K562 (cell line): ENCODE results near the gene ARHGAP32. TPM values are rescaled to one million over a fixed set of nuclear protein-coding genes. Genes with fewer than 3 reads are reported as not detected.

Source experiments
- ATAC-seq: fragments of 200-7000 bp; cut with Tn5 transposase; 3 replicates; pipeline ENCODE4 v1.9.1; 2020; ENCODE audit warnings: moderate library complexity
- BruUV-seq: library from RNA; stranded (reverse); fragments of 400-500 nt; replicated peaks from 2 replicates; lab custom pipeline; 2021; lab: Mats Ljungman, UMichigan
- CTCF ChIA-PET: fragments of 300-600 bp; formaldehyde crosslinking; extraction: SDS; loops from one replicate; lab custom pipeline; 2021; ENCODE audit warnings: low intra/inter-chr PET ratio; lab: Yijun Ruan, JAX
- POLR2A ChIA-PET: fragments of 300-600, 350-650 bp; sonication (Branson Sonifier 250); formaldehyde crosslinking; extraction: SDS; loops from one replicate; lab custom pipeline; 2021; ENCODE audit warnings: antibody characterized with exemption, inconsistent platforms; lab: Yijun Ruan, JAX
- DNase-seq, 4 experiments: peaks; one replicate each; pipeline versions ENCODE4 v3.0.0 to v3.0.0-alpha.2; 2011 to 2018; ENCODE audit warnings: low spot score in 3 of 4, mixed read lengths in 3 of 4; ENCODE audit errors: extremely low read depth in 1 of 4
- FAIRE-seq: peaks from 2 replicates; lab custom pipeline; 2011; peaks lifted over from hg19 to GRCh38; lab: Jason Lieb, UNC
- H2AFZ ChIP-seq: 2 replicates; pipeline ENCODE4 v1.6.0; 2011; ENCODE audit warnings: low read depth, low read length, control low read depth, inconsistent platforms
- H3K27ac ChIP-seq: fragments of 200-600 bp; 3 replicates; pipeline ENCODE4 v1.8.0; 2011; ENCODE audit warnings: low read depth, mild to moderate bottlenecking, control low read depth, inconsistent platforms, low read length, moderate library complexity, mixed read lengths; ENCODE audit errors: extremely low read depth
- H3K27me3 ChIP-seq, 2 experiments: fragments of 300-600 bp in 1 of 2; 2 replicates in 1 of 2; 3 replicates in 1 of 2; pipeline versions ENCODE4 v1.6.0 to v1.8.0; 2011; ENCODE audit warnings: inconsistent platforms in 2 of 2, low read length in 2 of 2, mild to moderate bottlenecking in 1 of 2, mixed read lengths in 1 of 2, moderate library complexity in 1 of 2; ENCODE audit not compliant: control insufficient read depth in 2 of 2, insufficient read depth in 2 of 2
- H3K36me3 ChIP-seq: fragments of 300-600 bp; 3 replicates; pipeline ENCODE4 v1.8.0; 2011; ENCODE audit warnings: mild to moderate bottlenecking, low read length, inconsistent platforms; ENCODE audit not compliant: control insufficient read depth, insufficient read depth
- H3K4me1 ChIP-seq, 2 experiments: fragments of 200-600 bp in 1 of 2; replicated peaks in 1 of 2; 2 replicates in 1 of 2; 3 replicates in 1 of 2; pipeline versions ENCODE4 v1.5.1 to v1.8.0; 2011; ENCODE audit warnings: inconsistent platforms in 2 of 2, low read length in 2 of 2, mild to moderate bottlenecking in 1 of 2, mixed read lengths in 1 of 2, moderate library complexity in 1 of 2; ENCODE audit not compliant: control insufficient read depth in 2 of 2, insufficient read depth in 2 of 2
- H3K4me2 ChIP-seq: 2 replicates; pipeline ENCODE4 v1.6.1; 2011; ENCODE audit warnings: low read length, control low read depth, inconsistent platforms, mixed read lengths; ENCODE audit not compliant: insufficient read depth
- H3K4me3 ChIP-seq: fragments of 200-600 bp; sonication (generic), shearing (Covaris generic); 2 replicates; pipeline ENCODE4 v1.5.1; 2016; ENCODE audit warnings: control low read depth, inconsistent platforms
- H3K79me2 ChIP-seq: fragments of 200-600 bp; 3 replicates; pipeline ENCODE4 v1.8.0; 2011; ENCODE audit warnings: low read length, inconsistent platforms; ENCODE audit not compliant: control insufficient read depth, insufficient read depth
- H3K9ac ChIP-seq, 2 experiments: 2 replicates each; pipeline versions ENCODE4 v1.6.0 to v1.6.1; 2011; ENCODE audit warnings: low read depth in 2 of 2, low read length in 2 of 2, control low read depth in 1 of 2, inconsistent platforms in 1 of 2, mild to moderate bottlenecking in 1 of 2, mixed read lengths in 1 of 2; ENCODE audit not compliant: insufficient read depth in 1 of 2
- H3K9me1 ChIP-seq: one replicate; pipeline ENCODE4 v1.6.0; 2011; ENCODE audit warnings: inconsistent platforms, mild to moderate bottlenecking, low read length, moderate library complexity; ENCODE audit not compliant: control insufficient read depth, insufficient read depth
- H3K9me3 ChIP-seq: replicated peaks from 2 replicates; pipeline ENCODE4 v1.5.1; 2011; ENCODE audit warnings: low read depth, low read length, inconsistent platforms; ENCODE audit not compliant: control insufficient read depth, insufficient read depth
- H4K20me1 ChIP-seq: replicated peaks from 2 replicates; pipeline ENCODE4 v1.6.1; 2011; ENCODE audit warnings: low read length, inconsistent platforms, mixed read lengths; ENCODE audit not compliant: control insufficient read depth, insufficient read depth
- DNMT1 ChIP-seq: fragments of 450-650 bp; IDR thresholded peaks from 2 replicates; pipeline ENCODE4 v1.6.1; 2016; ENCODE audit warnings: antibody characterized with exemption, mild to moderate bottlenecking
- ELK3 ChIP-seq: fragments of 450-650 bp; formaldehyde crosslinking; IDR thresholded peaks from 2 replicates; pipeline ENCODE4 v1.4.0; 2020; ENCODE audit warnings: mild to moderate bottlenecking
- HNRNPH1 ChIP-seq: fragments of 200-400 bp; formaldehyde crosslinking; optimal IDR thresholded peaks from 2 replicates; pipeline ENCODE3; 2017; ENCODE audit warnings: low read depth, mild to moderate bottlenecking, low read length, moderate library complexity
- HOMEZ ChIP-seq: fragments of 250-450 bp; sonication (Bioruptor Pico); IDR thresholded peaks from 2 replicates; pipeline ENCODE4 v1.4.0; 2020; ENCODE audit warnings: mild to moderate bottlenecking, moderate library complexity
- KHSRP ChIP-seq: fragments of 450-650 bp; IDR thresholded peaks from 2 replicates; pipeline ENCODE4 v1.6.1; 2017
- RBBP5 ChIP-seq: fragments of 200-600 bp; sonication (generic); IDR thresholded peaks from 2 replicates; pipeline ENCODE4 v1.6.1; 2012; ENCODE audit warnings: borderline replicate concordance, mild to moderate bottlenecking, low read length, control low read depth, inconsistent platforms; ENCODE audit not compliant: insufficient read depth, poor library complexity, severe bottlenecking
- SRSF7 ChIP-seq: fragments of 200-400 bp; formaldehyde crosslinking; optimal IDR thresholded peaks from 2 replicates; pipeline ENCODE3; 2017; ENCODE audit warnings: mild to moderate bottlenecking, low read depth, low read length
- U2AF1 ChIP-seq: fragments of 200-400 bp; formaldehyde crosslinking; optimal IDR thresholded peaks from 2 replicates; pipeline ENCODE3; 2017; ENCODE audit warnings: mild to moderate bottlenecking, low read depth, low read length, moderate library complexity
- ZC3H4 ChIP-seq: sonication (generic); formaldehyde crosslinking; IDR thresholded peaks from 2 replicates; pipeline ENCODE4 v1.9.0; 2021; ENCODE audit warnings: missing genetic modification reagents, borderline replicate concordance
- ZFP1 ChIP-seq: fragments of 450-650 bp; formaldehyde crosslinking; IDR thresholded peaks from 2 replicates; pipeline ENCODE4 v1.4.0; 2020; ENCODE audit warnings: mild to moderate bottlenecking, mixed read lengths
- ZNF263 ChIP-seq: sonication (generic); formaldehyde crosslinking; IDR thresholded peaks from 2 replicates; pipeline ENCODE4 v1.8.0; 2022; ENCODE audit warnings: mild to moderate bottlenecking, missing genetic modification reagents, borderline replicate concordance
- ZNF282 ChIP-seq: sonication (generic); formaldehyde crosslinking; IDR thresholded peaks from 2 replicates; pipeline ENCODE4 v1.8.1; 2023; ENCODE audit warnings: missing genetic modification reagents
- WGBS: fragments of 100-300 bp; shearing (Covaris generic); methylation state at CpG from one replicate; pipeline ENCODE4 v1.1.6; 2016; ENCODE audit warnings: low coverage, mixed read lengths; ENCODE audit not compliant: insufficient coverage; ENCODE audit errors: missing lambda C conversion rate; 5-methylcytosine and 5-hydroxymethylcytosine counted together
- in situ Hi-C: fragments of 300-500 bp; cut with MboI; formaldehyde crosslinking; loops from 4 replicates; pipeline ENCODE4 v1.15.0; 2018; ENCODE audit warnings: inconsistent platforms, mixed read lengths
- intact Hi-C: fragments of 100-400 bp; cut with micrococcal nuclease; formaldehyde crosslinking; loops from 2 replicates; pipeline ENCODE4 v1.14.2; 2022
- polyA plus RNA-seq, 8 experiments: library from polyadenylated mRNA; depleted of rRNA in 4 of 8; stranded (reverse) in 5 of 8; unstranded in 3 of 8; fragments of >200 nt; fragmentation: Nextera tagmentation in 2 of 8; fragmentation: Illumina TruSeq in 1 of 8; extraction: Ambion mirVana in 2 of 8; extraction: Trizol in 1 of 8; gene quantifications; 2 replicates each; pipeline versions ENCODE4 v1.2.1 to v1.2.3, GENCODE V29; 2011 to 2014; ENCODE audit warnings: inconsistent platforms in 1 of 8, missing spikeins in 1 of 8
- total RNA-seq, 7 experiments: library from RNA; depleted of rRNA in 6 of 7; stranded (reverse); fragments of >200 nt in 6 of 7; fragmentation: Illumina TruSeq in 2 of 7; extraction: Trizol in 2 of 7; gene quantifications; 2 replicates each; pipeline versions ENCODE4 v1.2.1 to v1.2.3, GENCODE V29; 2011 to 2021; ENCODE audit warnings: low replicate concordance in 1 of 7

The ARHGAP32 gene
- total and polyA plus RNA-seq, 9 of the 15 experiments (the other 6 are each of a cell fraction or from before 2014, with no cell fraction given) = 0.18 TPM; not detected in 8

GRCh38 chr11:129191649-129192048 lies 476 bp downstream of the ARHGAP32 start:
- Histone ChIP-seq H3K4me2 (no peak overlapping the region), H3K9me3 (no peaks in the 10 kb centered on the region), H2AFZ (no peak overlapping the region), H3K4me3 (no peak overlapping the region), H3K79me2 (no peaks in the 10 kb centered on the region), H3K27ac (no peak overlapping the region), H3K4me1 (no peaks in the 10 kb centered on the region), H4K20me1 (no peaks in the 10 kb centered on the region), H3K36me3 (no peaks in the 10 kb centered on the region), H3K9ac (no peak overlapping the region), H3K27me3 (no peaks in the 10 kb centered on the region), H3K9me1 (no peaks in the 10 kb centered on the region)
- BruUV-seq = no TSS peak
- intact Hi-C loops = no loop called here
- FAIRE-seq (no peak), DNase-seq (no peak), ATAC-seq (no peak)
- in situ Hi-C loops = no loop called here
- CTCF ChIA-PET = no interaction called here
- 0% methylated on average over 4 of the region's 4 CpGs for WGBS
- TF ChIP-seq ZFP1 (no peak), RBBP5 (no peak), KHSRP (no peak), HOMEZ (CRISPR knock-in tag) (no peak), ELK3 (no peak), ZNF282 (CRISPR knock-in tag) (no peak), SRSF7 (no peak), DNMT1 (no peak), HNRNPH1 (no peak), ZNF263 (no peak), U2AF1 (no peak), ZC3H4 (CRISPR knock-in tag) (no peak)
- POLR2A ChIA-PET = no interaction called here
